T-helper 2 cell treated with Interferon-gamma antibody and Interleukin-4, amounts not matched to agents 5 μg/mL and 100 μg/mL, for 36 hours (primary cell): ENCODE data around the gene RAI14.

ENCODE experiments used
- DNase-seq: peaks from one replicate; pipeline ENCODE4 v3.0.0; 2021; ENCODE audit warnings: low spot score
- H3K27ac Mint-ChIP-seq: one replicate; pipeline ENCODE4 v1.8.0; 2021; ENCODE audit warnings: mild to moderate bottlenecking, mixed read lengths
- H3K27me3 Mint-ChIP-seq: one replicate; pipeline ENCODE4 v1.8.0; 2021; ENCODE audit warnings: low read depth, mixed read lengths
- H3K36me3 Mint-ChIP-seq: one replicate; pipeline ENCODE4 v1.8.0; 2021; ENCODE audit warnings: low read depth, mixed read lengths
- H3K4me1 Mint-ChIP-seq: one replicate; pipeline ENCODE4 v1.8.0; 2021; ENCODE audit warnings: low read depth, mixed read lengths
- H3K4me3 Mint-ChIP-seq: one replicate; pipeline ENCODE4 v1.8.0; 2022; ENCODE audit warnings: mild to moderate bottlenecking, moderate library complexity, mixed read lengths
- H3K9me3 Mint-ChIP-seq: one replicate; pipeline ENCODE4 v1.8.0; 2021; ENCODE audit warnings: mixed read lengths

The RAI14 gene

GRCh38 chr5:34842554-34842953, 186.4 kb downstream of the RAI14 start:
- no peak overlapping the region for H3K4me3 Mint-ChIP-seq
- H3K9me3 Mint-ChIP-seq: no peaks in the 10 kb centered on the region
- peaks cover 7% of the 10 kb centered on the region for H3K4me1 Mint-ChIP-seq
- H3K27ac Mint-ChIP-seq: no peak overlapping the region
- H3K27me3 Mint-ChIP-seq: peaks cover 12% of the 10 kb centered on the region
- DNase-seq: no peak
- H3K36me3 Mint-ChIP-seq: no peaks in the 10 kb centered on the region

GRCh38 chr5:34843497-34843896, 187.4 kb downstream of the RAI14 start:
- H3K9me3 Mint-ChIP-seq: no peaks in the 10 kb centered on the region

GRCh38 chr5:34844106-34844505, 188.0 kb downstream of the RAI14 start:
- no peak for DNase-seq
- no peak overlapping the region for H3K27ac Mint-ChIP-seq
- no peaks in the 10 kb centered on the region for H3K36me3 Mint-ChIP-seq
- H3K27me3 Mint-ChIP-seq: peaks cover 15% of the 10 kb centered on the region
- H3K4me1 Mint-ChIP-seq: peaks cover 5% of the 10 kb centered on the region
- no peaks in the 10 kb centered on the region for H3K9me3 Mint-ChIP-seq
- no peak overlapping the region for H3K4me3 Mint-ChIP-seq

More at GRCh38 chr5:34843497-34843896, 187.4 kb downstream of the RAI14 start:
- DNase-seq: no peak
- Mint-ChIP-seq H3K4me1 (peaks cover 5% of the 10 kb centered on the region), H3K27me3 (peaks cover 14% of the 10 kb centered on the region), H3K36me3 (no peaks in the 10 kb centered on the region), H3K27ac (no peak overlapping the region), H3K4me3 (no peak overlapping the region)

DNA sequence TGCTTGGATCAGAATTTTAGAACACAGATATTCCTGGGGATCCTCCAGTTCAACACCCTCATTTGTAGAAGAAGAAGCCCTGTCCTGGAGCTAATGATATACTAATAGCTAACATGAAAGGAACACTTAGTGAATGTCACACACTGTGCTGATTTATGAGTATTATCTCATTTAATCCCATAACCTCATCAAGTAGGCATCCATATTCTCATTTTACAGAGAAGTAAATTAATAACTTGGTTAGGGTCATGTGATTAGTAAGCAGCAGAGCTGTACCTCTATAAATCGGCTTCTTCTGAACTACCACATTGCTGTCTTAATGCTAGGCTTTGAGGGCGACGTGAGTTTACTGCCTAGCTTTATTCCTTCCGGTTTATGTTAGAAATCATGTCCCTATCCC, 188.9 kb downstream of the RAI14 start:
- no peaks in the 10 kb centered on the region for H3K4me1 Mint-ChIP-seq
- no peak overlapping the region for H3K27ac Mint-ChIP-seq
- H3K27me3 Mint-ChIP-seq: peaks cover 14% of the 10 kb centered on the region
- no peak for DNase-seq
- no peak overlapping the region for H3K4me3 Mint-ChIP-seq
- H3K36me3 Mint-ChIP-seq: no peaks in the 10 kb centered on the region
- no peaks in the 10 kb centered on the region for H3K9me3 Mint-ChIP-seq

DNA sequence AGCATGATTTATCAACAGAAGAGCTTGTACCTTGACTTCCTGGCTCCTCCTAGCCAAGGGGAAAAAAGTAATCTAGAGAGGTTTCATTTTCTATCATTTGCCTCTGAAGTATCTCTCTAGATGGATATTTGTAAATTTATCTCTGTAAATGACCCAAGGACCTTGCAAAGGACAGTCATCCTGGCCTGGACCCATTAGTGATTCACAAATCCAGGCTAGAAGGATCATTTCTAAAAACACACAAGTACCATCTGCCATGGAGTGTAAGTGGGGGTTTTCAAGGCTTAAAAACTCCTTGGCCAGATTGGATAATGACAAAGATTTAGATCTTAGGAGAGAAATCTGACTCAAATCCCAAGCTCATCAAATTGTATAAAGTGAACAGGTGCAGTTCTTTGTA, 190.9 kb downstream of the RAI14 start:
- Mint-ChIP-seq H3K27me3 (peaks cover 11% of the 10 kb centered on the region), H3K4me1 (no peaks in the 10 kb centered on the region), H3K4me3 (no peak overlapping the region), H3K36me3 (no peaks in the 10 kb centered on the region), H3K27ac (no peak overlapping the region), H3K9me3 (no peaks in the 10 kb centered on the region)
- DNase-seq: no peak

DNA sequence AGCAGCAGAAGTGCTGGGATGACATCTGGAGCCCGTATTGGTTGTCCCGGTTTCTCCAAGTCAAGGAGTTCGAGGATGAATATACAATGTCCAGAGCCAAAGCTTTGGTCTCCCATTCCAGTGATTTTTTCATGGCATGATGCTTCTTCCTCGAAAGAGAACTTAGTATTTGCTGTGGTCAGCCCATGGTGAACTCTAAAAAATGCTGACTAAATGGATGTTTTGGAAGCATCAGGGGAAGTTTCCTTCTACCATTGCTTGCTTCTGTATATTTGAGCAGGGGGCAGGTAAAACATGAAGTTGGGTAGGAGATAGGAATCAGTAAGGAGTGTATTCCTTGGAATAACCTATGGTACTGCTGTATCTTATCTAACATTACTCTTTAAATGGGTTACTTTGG, 191.4 kb downstream of the RAI14 start:
- Mint-ChIP-seq H3K4me1 (no peaks in the 10 kb centered on the region), H3K36me3 (no peaks in the 10 kb centered on the region), H3K4me3 (no peak overlapping the region), H3K9me3 (no peaks in the 10 kb centered on the region), H3K27me3 (peaks cover 11% of the 10 kb centered on the region), H3K27ac (no peak overlapping the region)
- no peak for DNase-seq

- no peak overlapping the region for H3K27ac Mint-ChIP-seq
- no peak overlapping the region for H3K4me3 Mint-ChIP-seq
- H3K27me3 Mint-ChIP-seq: peaks cover 11% of the 10 kb centered on the region
- no peak for DNase-seq
- no peaks in the 10 kb centered on the region for H3K36me3 Mint-ChIP-seq
- H3K9me3 Mint-ChIP-seq: no peaks in the 10 kb centered on the region
- no peaks in the 10 kb centered on the region for H3K4me1 Mint-ChIP-seq
Measured at GRCh38 chr5:34848230-34848629, 192.1 kb downstream of the RAI14 start.

DNA sequence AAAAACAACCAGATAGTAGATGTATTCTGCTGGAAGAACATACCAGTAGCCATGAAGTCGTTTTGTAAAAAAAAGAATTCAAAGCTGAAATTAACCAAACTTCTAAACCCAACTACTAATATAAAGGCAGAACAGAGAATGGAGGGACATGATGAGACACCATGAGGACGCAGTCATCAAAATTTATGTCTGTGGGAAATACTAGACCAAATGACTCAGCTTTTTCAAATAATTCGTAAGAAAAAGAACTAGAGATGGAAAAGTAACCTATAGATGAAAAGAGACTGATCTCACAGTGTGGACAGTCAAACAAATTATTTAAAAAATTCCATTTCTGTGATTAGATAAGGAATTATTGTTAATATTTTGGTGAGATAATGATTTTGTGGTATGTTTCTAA, 193.1 kb downstream of the RAI14 start:
- Mint-ChIP-seq H3K27ac (no peak overlapping the region), H3K9me3 (no peaks in the 10 kb centered on the region), H3K36me3 (no peaks in the 10 kb centered on the region), H3K4me3 (no peak overlapping the region), H3K27me3 (peaks cover 7% of the 10 kb centered on the region), H3K4me1 (no peaks in the 10 kb centered on the region)
- DNase-seq: no peak

- H3K4me3 Mint-ChIP-seq: no peak overlapping the region
- no peak overlapping the region for H3K27ac Mint-ChIP-seq
- H3K9me3 Mint-ChIP-seq: no peaks in the 10 kb centered on the region
- H3K4me1 Mint-ChIP-seq: no peaks in the 10 kb centered on the region
- no peak for DNase-seq
- no peaks in the 10 kb centered on the region for H3K27me3 Mint-ChIP-seq
- H3K36me3 Mint-ChIP-seq: no peaks in the 10 kb centered on the region
Measured at GRCh38 chr5:34854459-34855174, 198.5 kb downstream of the RAI14 start.

GRCh38 chr5:34857161-34857560, 201.0 kb downstream of the RAI14 start:
- Mint-ChIP-seq H3K9me3 (no peaks in the 10 kb centered on the region), H3K4me1 (no peaks in the 10 kb centered on the region)
- no peak for DNase-seq

GRCh38 chr5:34857894-34858293, 201.8 kb downstream of the RAI14 start:
- Mint-ChIP-seq H3K9me3 (no peaks in the 10 kb centered on the region), H3K27me3 (no peaks in the 10 kb centered on the region), H3K27ac (no peak overlapping the region), H3K4me3 (no peak overlapping the region), H3K36me3 (no peaks in the 10 kb centered on the region), H3K4me1 (no peaks in the 10 kb centered on the region)
- DNase-seq: no peak

More at GRCh38 chr5:34857161-34857560, 201.0 kb downstream of the RAI14 start:
- Mint-ChIP-seq H3K36me3 (no peaks in the 10 kb centered on the region), H3K27me3 (no peaks in the 10 kb centered on the region), H3K27ac (no peak overlapping the region), H3K4me3 (no peak overlapping the region)

- DNase-seq: no peak
- Mint-ChIP-seq H3K4me3 (no peak overlapping the region), H3K36me3 (no peaks in the 10 kb centered on the region), H3K27ac (no peak overlapping the region), H3K27me3 (no peaks in the 10 kb centered on the region), H3K4me1 (no peaks in the 10 kb centered on the region), H3K9me3 (no peaks in the 10 kb centered on the region)
Measured at GRCh38 chr5:34858790-34859189, 202.7 kb downstream of the RAI14 start.

DNA sequence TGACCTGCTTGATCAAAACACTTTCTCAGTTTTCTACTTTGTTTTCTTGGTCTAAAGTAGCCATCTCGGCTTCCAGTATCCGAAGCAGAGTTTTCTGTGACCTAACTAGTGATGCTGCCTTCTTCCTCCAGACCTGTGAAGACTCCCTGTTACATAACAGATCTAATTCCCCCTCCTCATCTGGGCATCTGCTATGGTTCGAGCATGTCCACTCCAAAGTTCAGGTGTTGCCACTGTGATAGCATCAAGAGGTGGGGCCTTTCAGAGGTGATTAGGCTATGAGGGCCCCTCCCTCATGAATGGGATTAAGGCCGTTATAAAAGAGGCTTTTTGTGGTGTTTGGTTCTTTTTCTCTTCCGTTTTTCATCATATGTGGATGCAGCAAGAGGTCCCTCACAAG, 203.1 kb downstream of the RAI14 start:
- Mint-ChIP-seq H3K4me1 (no peaks in the 10 kb centered on the region), H3K27ac (no peak overlapping the region), H3K9me3 (no peaks in the 10 kb centered on the region), H3K36me3 (no peaks in the 10 kb centered on the region), H3K4me3 (no peak overlapping the region), H3K27me3 (no peaks in the 10 kb centered on the region)
- DNase-seq: no peak

GRCh38 chr5:34863946-34864345, 207.8 kb downstream of the RAI14 start:
- H3K36me3 Mint-ChIP-seq: no peaks in the 10 kb centered on the region
- no peak overlapping the region for H3K4me3 Mint-ChIP-seq
- no peaks in the 10 kb centered on the region for H3K27me3 Mint-ChIP-seq
- H3K27ac Mint-ChIP-seq: no peak overlapping the region
- H3K9me3 Mint-ChIP-seq: no peaks in the 10 kb centered on the region
- DNase-seq: no peak
- no peaks in the 10 kb centered on the region for H3K4me1 Mint-ChIP-seq

DNA sequence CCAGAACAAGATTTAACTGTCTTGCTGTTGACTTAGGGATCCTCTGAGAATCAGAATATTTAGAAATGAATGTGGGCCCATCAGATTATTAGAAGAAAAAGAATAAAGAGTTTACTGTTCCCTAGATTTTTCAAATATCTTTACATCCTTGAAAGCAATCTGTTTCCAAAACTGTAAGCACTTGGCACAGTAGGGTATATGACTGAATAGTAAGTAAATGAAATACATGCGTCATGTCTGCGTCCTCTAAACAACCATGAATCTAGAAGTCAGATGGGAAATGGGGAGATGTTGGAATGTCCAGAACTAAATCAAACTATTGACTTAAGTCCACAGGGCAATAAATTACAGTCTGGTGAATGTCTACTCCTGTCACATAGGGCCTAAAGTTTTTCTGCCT, 209.0 kb downstream of the RAI14 start:
- no peaks in the 10 kb centered on the region for H3K9me3 Mint-ChIP-seq
- H3K36me3 Mint-ChIP-seq: no peaks in the 10 kb centered on the region
- H3K27ac Mint-ChIP-seq: no peak overlapping the region
- no peaks in the 10 kb centered on the region for H3K4me1 Mint-ChIP-seq
- no peak overlapping the region for H3K4me3 Mint-ChIP-seq
- no peaks in the 10 kb centered on the region for H3K27me3 Mint-ChIP-seq
- DNase-seq: no peak
